Left lung (tissue), 10 donors: Measurements from ENCODE around the gene COL4A2. TPM values are rescaled to one million over a fixed set of nuclear protein-coding genes. Genes with fewer than 3 reads are reported as not detected.

ENCODE experiments used
- ATAC-seq: fragments of 200-7000 bp; cut with Tn5 transposase; one replicate; pipeline ENCODE4 v1.9.1; 2020; ENCODE audit warnings: moderate library complexity
- DNase-seq, 4 donors: peaks; one replicate each; pipeline ENCODE4 v3.0.0-alpha.2; 2013 to 2020
- H3K27ac ChIP-seq, 2 donors: fragments of 200-600 bp; sonication (generic) in 1 of 2; one replicate each; pipeline versions ENCODE4 v1.5.0 to v1.8.0; 2020 to 2021
- H3K27me3 ChIP-seq, 2 donors: fragments of 200-600 bp; sonication (generic) in 1 of 2; one replicate each; pipeline versions ENCODE4 v1.5.0 to v1.8.0; 2020 to 2021
- H3K36me3 ChIP-seq, 2 donors: fragments of 200-600 bp; sonication (generic) in 1 of 2; one replicate each; pipeline versions ENCODE4 v1.5.0 to v1.8.0; 2020 to 2021
- H3K4me1 ChIP-seq, 2 donors: fragments of 200-600 bp; one replicate each; pipeline ENCODE4 v1.8.0; 2021
- H3K4me3 ChIP-seq, 2 donors: fragments of 200-600 bp; sonication (generic) in 1 of 2; one replicate each; pipeline versions ENCODE4 v1.5.0 to v1.8.0; 2020 to 2021; ENCODE audit warnings: mild to moderate bottlenecking in 1 of 2
- H3K9me3 ChIP-seq, 2 donors: fragments of 200-600 bp; sonication (generic) in 1 of 2; one replicate each; pipeline versions ENCODE4 v1.5.0 to v1.8.0; 2020 to 2021
- CTCF ChIP-seq, 2 donors: fragments of 200-600 bp; sonication (generic) in 1 of 2; IDR thresholded peaks; one replicate each; pipeline versions ENCODE4 v1.5.0 to v1.8.0; 2021; ENCODE audit warnings: antibody characterized with exemption in 2 of 2
- intact Hi-C, 2 donors: fragments of 100-400 bp; cut with DNase I; formaldehyde crosslinking; loops; one replicate each; pipeline versions ENCODE4 v1.11.2 to v1.14.2; 2022
- polyA plus RNA-seq, 6 donors: library from polyadenylated mRNA; unstranded; fragments of 120-200 nt; gene quantifications; one replicate each; pipeline ENCODE4 v1.2.1, GENCODE V29; 2013; ENCODE audit not compliant: insufficient read length in 6 of 6
- total RNA-seq, 2 donors: library from RNA; stranded (reverse); fragmentation: NEBNext Ultra II Directional; extraction: Animal tissue kit (Norgen Biotek cat#: 25700); gene quantifications; one replicate each; pipeline ENCODE4 v1.2.1, GENCODE V29; 2021
- donor health status: DM: no; HTN: yes; CAD: no.
- donor health status: DM: no; HTN: no; CAD: no.

COL4A2 gene
- total and polyA plus RNA-seq, 8 donors = 307 to 638 (median 395) TPM

GRCh38 chr13:110396476-110396875, 89.4 kb downstream of the COL4A2 start:
- TF ChIP-seq CTCF (IDR thresholded peaks at IDR 0.05) = no peak
- intact Hi-C loops = no loop called here
- no peaks in the 10 kb centered on the region for H3K9me3 ChIP-seq
- DNase-seq (no peak), ATAC-seq (no peak)
- peaks cover 0 to 12% of the 10 kb centered on the region in 2 donors for H3K27me3 ChIP-seq
- peak overlapping the region; percentile 35 to 52 for H3K27ac ChIP-seq
- peaks cover 5 to 6% of the 10 kb centered on the region in 2 donors for H3K4me1 ChIP-seq
- no peaks in the 10 kb centered on the region for H3K36me3 ChIP-seq
- H3K4me3 ChIP-seq = no peak overlapping the region

DNA sequence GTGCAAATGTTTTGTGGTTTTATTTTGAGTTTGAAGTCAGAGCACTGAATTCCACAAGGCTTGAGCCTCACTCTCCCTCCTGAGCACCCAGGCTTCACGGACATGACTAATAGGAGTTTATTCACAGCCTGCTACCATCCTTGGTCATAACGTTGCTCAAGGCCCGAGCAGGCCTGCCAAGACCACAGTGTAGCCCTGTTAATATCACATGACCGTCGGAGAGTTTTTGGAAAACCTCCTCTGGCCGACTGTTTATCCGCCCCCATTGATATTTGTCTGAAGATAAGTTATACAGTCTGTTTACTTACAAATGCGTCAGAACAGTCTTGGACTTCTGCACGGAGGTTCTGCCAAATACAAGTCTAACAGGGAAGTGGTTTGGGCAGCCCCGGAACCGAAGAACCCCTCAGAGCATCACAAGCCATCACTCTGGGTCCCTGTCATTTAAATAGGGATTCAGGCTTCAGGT, 89.9 kb downstream of the COL4A2 start:
- intact Hi-C loops = no loop called here
- H3K27me3 ChIP-seq = peaks cover 0 to 12% of the 10 kb centered on the region in 2 donors
- ATAC-seq (peak; percentile 91), DNase-seq (peak in 3 of 4 donors; percentile 80 to 93 (median 88))
- H3K27ac ChIP-seq = peak overlapping the region; percentile 51 to 71
- TF ChIP-seq CTCF (IDR thresholded peaks at IDR 0.05) = no peak
- peaks cover 5 to 6% of the 10 kb centered on the region in 2 donors for H3K4me1 ChIP-seq
- no peaks in the 10 kb centered on the region for H3K9me3 ChIP-seq
- H3K36me3 ChIP-seq = no peaks in the 10 kb centered on the region
- H3K4me3 ChIP-seq = no peak overlapping the region

GRCh38 chr13:110397436-110398115, 90.5 kb downstream of the COL4A2 start:
- intact Hi-C loops = no loop called here

GRCh38 chr13:110398564-110399507, 91.8 kb downstream of the COL4A2 start:
- TF ChIP-seq CTCF (IDR thresholded peaks at IDR 0.05) = no peak
- H3K27me3 ChIP-seq = peaks cover 0 to 12% of the 10 kb centered on the region in 2 donors
- no peaks in the 10 kb centered on the region for H3K9me3 ChIP-seq
- H3K4me3 ChIP-seq = no peak overlapping the region
- ATAC-seq (no peak), DNase-seq (no peak)
- intact Hi-C loops = no loop called here
- H3K36me3 ChIP-seq = no peaks in the 10 kb centered on the region
- H3K27ac ChIP-seq = peak overlapping the region in 1 of 2 donors; percentile 71
- peaks cover 5 to 6% of the 10 kb centered on the region in 2 donors for H3K4me1 ChIP-seq

More at GRCh38 chr13:110397436-110398115, 90.5 kb downstream of the COL4A2 start:
- ATAC-seq (peak; percentile 30), DNase-seq (peak in 2 of 4 donors; percentile 86 to 87)
- H3K4me3 ChIP-seq = no peak overlapping the region
- peaks cover 5 to 6% of the 10 kb centered on the region in 2 donors for H3K4me1 ChIP-seq
- TF ChIP-seq CTCF (IDR thresholded peaks at IDR 0.05) = no peak
- no peaks in the 10 kb centered on the region for H3K9me3 ChIP-seq
- H3K27me3 ChIP-seq = peaks cover 0 to 12% of the 10 kb centered on the region in 2 donors
- no peaks in the 10 kb centered on the region for H3K36me3 ChIP-seq
- H3K27ac ChIP-seq = peak overlapping the region; percentile 51 to 71
